Gastroesophageal sphincter (tissue), 2 donors: ENCODE data around the gene CCDC92B.

Source experiments
- EP300 ChIP-seq: sonication (generic); formaldehyde crosslinking; IDR thresholded peaks from one replicate; pipeline ENCODE4 v1.6.1; 2017; ENCODE audit warnings: antibody characterized with exemption, mild to moderate bottlenecking
- POLR2AphosphoS5 ChIP-seq: sonication (generic); formaldehyde crosslinking; IDR thresholded peaks from one replicate; pipeline ENCODE4 v1.6.1; 2017; ENCODE audit warnings: antibody characterized with exemption

- TF ChIP-seq EP300, result no peak
- TF ChIP-seq POLR2AphosphoS5, result no peak
Measured at GRCh38 chr17:2691965-2692780, 57.3 kb downstream of the CCDC92B start.
